D721Med (cell line): ENCODE results near the gene CLDN9.

Source experiments
- DNase-seq: peaks from one replicate; pipeline ENCODE4 v3.0.0; 2011; ENCODE audit warnings: low spot score; ENCODE audit not compliant: insufficient read length
- FAIRE-seq: peaks from 2 replicates; lab custom pipeline; 2011; peaks lifted over from hg19 to GRCh38; lab: Jason Lieb, UNC
- TF ChIP-seq, protein P1 (sequence below): IDR thresholded peaks from 2 replicates; pipeline ENCODE4 v1.5.1; 2012; ENCODE audit warnings: mild to moderate bottlenecking, control low read depth; ENCODE audit not compliant: insufficient read depth; ENCODE audit errors: missing control alignments

CLDN9 gene

DNA sequence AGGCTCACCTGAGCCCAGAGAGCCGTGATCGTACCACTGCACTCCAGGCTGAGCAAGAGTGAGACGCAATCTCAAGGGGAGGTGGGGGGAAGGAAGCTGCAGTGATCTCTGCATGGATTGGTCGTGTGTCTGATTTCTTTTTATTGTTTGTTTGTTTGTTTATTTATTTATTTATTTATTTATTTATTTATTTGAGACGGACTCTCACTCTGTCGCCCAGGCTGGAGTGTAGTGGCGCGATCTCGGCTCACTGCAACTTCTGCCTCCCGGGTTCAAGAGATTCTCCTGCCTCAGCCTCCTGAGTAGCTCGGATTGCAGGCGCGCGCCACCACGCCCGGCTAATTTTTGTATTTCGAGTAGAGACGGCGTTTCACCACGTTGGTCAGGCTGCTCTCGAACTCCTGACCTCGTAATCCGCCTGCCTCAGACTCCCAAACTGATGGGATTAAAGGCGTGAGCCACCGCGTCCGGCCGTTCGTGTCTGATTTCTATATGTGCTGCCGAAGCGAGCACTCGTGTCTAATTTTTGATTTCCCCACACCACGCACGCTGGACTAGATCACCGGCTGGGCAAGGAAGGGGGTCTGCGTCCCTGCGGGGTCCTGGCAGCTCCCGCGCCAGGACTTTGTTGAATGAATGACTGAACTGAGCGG, 7.0 kb downstream of the CLDN9 start:
- FAIRE-seq (no peak), DNase-seq (no peak)
- TF ChIP-seq, protein P1, sequence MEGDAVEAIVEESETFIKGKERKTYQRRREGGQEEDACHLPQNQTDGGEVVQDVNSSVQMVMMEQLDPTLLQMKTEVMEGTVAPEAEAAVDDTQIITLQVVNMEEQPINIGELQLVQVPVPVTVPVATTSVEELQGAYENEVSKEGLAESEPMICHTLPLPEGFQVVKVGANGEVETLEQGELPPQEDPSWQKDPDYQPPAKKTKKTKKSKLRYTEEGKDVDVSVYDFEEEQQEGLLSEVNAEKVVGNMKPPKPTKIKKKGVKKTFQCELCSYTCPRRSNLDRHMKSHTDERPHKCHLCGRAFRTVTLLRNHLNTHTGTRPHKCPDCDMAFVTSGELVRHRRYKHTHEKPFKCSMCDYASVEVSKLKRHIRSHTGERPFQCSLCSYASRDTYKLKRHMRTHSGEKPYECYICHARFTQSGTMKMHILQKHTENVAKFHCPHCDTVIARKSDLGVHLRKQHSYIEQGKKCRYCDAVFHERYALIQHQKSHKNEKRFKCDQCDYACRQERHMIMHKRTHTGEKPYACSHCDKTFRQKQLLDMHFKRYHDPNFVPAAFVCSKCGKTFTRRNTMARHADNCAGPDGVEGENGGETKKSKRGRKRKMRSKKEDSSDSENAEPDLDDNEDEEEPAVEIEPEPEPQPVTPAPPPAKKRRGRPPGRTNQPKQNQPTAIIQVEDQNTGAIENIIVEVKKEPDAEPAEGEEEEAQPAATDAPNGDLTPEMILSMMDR = no peak

DNA sequence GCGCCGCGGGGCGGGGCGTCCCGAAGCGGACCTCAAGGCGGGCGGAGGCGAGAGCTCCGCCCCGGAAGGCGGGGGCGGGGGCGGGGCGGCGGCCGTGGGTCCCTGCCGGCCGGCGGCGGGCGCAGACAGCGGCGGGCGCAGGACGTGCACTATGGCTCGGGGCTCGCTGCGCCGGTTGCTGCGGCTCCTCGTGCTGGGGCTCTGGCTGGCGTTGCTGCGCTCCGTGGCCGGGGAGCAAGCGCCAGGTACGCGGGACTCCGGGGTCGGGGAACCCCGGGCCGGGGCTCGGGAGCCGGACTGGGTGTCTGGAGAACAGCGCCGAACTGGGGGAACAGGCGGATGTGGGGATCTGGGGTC, 7.5 kb downstream of the CLDN9 start, which contains the start of gene TNFRSF12A:
TNFRSF12A (plus strand) TSS at position 122 of the 357 bp plus-strand sequence; CDS start at position 152, 30 bp downstream.
- DNase-seq (peak; percentile 91), FAIRE-seq (no peak)
- TF ChIP-seq, protein P1 = no peak

DNA sequence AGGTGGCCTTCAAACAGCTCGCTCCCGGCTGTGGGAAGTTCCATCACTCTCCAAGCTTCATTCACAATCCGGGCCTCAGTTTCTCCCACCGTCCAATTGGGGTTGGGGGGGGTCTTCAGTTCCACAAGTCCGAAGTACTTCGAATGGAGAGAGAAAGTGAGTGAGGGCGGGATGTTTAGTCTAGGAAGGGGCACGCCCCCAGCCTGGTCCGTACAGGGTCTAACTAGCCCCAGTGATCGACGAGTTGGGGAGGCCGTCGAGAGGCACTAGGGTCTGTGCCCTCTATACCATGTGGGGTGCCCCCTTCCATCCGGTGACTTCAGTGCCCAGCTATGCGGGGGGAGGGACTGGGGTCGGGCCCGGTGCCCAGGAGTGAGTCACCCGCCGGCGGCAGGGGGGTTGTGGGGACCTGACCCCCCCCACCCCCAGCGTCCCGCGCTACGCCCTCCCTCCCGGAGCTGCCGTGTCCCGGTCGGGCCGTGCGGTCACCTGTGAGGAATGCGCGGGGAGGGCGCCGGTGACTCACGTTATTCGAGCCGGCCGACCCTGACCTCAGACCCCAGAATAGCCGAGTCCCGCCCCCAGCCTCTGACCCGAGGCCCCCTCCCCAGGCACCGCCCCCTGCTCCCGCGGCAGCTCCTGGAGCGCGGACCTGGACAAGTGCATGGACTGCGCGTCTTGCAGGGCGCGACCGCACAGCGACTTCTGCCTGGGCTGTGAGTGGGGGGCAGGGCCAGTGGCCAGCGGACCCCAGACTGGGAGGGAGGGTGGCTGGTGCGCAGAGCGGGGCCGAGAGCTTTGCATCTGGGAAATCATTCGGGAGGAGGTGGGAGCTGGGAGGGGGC, 8.1 kb downstream of the CLDN9 start:
- DNase-seq (no peak), FAIRE-seq (no peak)
- TF ChIP-seq, protein P1 = no peak

DNA sequence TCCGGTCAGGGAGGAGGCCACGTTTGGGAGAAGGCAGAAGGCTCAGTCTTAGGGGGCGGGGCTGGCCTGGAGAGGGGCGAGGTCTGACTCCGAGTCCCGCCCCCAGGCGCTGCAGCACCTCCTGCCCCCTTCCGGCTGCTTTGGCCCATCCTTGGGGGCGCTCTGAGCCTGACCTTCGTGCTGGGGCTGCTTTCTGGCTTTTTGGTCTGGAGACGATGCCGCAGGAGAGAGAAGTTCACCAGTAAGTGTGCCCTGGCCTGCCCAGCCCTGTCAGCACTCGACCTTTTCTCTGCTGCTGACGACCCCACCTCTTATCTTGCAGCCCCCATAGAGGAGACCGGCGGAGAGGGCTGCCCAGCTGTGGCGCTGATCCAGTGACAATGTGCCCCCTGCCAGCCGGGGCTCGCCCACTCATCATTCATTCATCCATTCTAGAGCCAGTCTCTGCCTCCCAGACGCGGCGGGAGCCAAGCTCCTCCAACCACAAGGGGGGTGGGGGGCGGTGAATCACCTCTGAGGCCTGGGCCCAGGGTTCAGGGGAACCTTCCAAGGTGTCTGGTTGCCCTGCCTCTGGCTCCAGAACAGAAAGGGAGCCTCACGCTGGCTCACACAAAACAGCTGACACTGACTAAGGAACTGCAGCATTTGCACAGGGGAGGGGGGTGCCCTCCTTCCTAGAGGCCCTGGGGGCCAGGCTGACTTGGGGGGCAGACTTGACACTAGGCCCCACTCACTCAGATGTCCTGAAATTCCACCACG, 8.9 kb downstream of the CLDN9 start:
- DNase-seq (no peak), FAIRE-seq (no peak)
- TF ChIP-seq, protein P1 = peak; percentile 30

DNA sequence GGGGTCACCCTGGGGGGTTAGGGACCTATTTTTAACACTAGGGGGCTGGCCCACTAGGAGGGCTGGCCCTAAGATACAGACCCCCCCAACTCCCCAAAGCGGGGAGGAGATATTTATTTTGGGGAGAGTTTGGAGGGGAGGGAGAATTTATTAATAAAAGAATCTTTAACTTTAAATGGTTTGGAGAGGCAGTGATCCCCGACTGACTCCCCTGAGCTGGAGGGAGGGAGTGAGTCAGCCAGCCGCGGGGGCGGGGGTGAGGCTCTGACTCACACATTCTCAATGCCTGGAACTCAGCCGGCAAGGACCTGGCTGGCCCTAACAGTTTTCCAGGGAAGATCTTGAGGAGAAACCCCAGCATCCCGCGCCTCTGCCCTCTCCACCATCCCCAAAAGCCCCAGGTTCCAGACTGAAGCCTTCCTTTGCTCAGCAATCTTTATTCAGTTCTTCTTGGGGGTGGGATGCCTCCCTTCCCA, 9.5 kb downstream of the CLDN9 start:
- TF ChIP-seq, protein P1 = no peak
- FAIRE-seq = no peak
- no peak for DNase-seq

DNA sequence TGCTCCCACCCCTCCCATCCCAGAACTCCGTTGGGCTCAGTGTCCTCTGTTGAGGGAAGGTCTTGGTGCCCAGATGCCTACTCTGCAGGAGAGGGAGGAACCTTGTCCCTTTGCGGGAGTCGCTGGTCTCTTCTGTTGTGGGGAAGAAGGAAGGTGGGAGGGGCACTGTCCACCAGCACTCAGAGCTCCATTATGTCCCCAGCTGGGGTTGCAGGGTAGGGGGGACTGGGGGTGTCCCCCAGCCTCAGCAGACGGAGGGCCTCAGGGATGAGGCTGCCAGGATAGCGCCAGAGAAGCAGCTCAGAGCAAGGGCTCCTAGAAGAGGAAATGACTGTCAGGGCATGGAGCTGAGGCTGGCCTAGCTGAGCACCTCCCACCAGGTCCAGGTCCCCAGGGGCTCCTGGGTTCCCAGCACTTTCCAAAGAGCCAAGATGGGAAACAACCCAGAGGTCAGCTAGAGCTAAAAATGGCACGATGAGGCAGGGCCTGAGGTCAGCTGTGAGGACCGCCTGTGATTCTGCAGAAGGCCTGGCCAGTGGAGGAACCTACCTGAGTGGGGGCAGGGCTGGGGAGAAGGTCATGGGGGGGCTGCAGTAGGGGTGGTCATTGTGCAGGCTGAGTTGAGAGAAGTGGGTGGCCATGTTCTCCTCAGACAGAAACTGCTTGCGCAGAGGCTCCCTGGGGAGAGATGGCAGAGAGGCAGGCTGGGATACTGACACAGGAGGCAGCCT, 10.1 kb downstream of the CLDN9 start:
- DNase-seq (no peak), FAIRE-seq (no peak)
- TF ChIP-seq, protein P1 = no peak
